H1 (cell line): ENCODE data around the gene HYDIN. TPM values are rescaled to one million over a fixed set of nuclear protein-coding genes. Genes with fewer than 3 reads are reported as not detected.
A peak's percentile ranks its signal among the peaks of the same experiment; 100 is the strongest.
"Not testable (repeated sequence)": the region's sequence is repeated elsewhere in the genome, so short reads cannot be mapped to it uniquely, and the experiment has no call there.

Source experiments
- CTCF ChIA-PET: fragments of 300-600 bp; sonication (Branson Sonifier 250); formaldehyde crosslinking; loops from one replicate; lab custom pipeline; 2021; ENCODE audit not compliant: partially characterized antibody; lab: Charles Lee
- POLR2A ChIA-PET: fragments of 300-600 bp; sonication (Branson Sonifier 250); formaldehyde crosslinking; loops from one replicate; lab custom pipeline; 2021; ENCODE audit warnings: inconsistent platforms; ENCODE audit not compliant: partially characterized antibody; lab: Charles Lee
- DNase-seq, 2 experiments: peaks; one replicate each; pipeline versions ENCODE4 v3.0.0 to v3.0.0-alpha.2; 2010 to 2022; ENCODE audit warnings: low spot score in 2 of 2, low read depth in 1 of 2, mixed read lengths in 1 of 2
- FAIRE-seq: peaks from 2 replicates; lab custom pipeline; 2011; peaks lifted over from hg19 to GRCh38; lab: Jason Lieb, UNC
- H2AFZ ChIP-seq: 2 replicates; pipeline ENCODE4 v1.8.1; 2012; ENCODE audit warnings: low read length, inconsistent platforms
- H2AK5ac ChIP-seq: 2 replicates; pipeline ENCODE4 v1.6.1; 2013; ENCODE audit warnings: low read depth, low read length
- H2BK120ac ChIP-seq: replicated peaks from 2 replicates; pipeline ENCODE3; 2013; ENCODE audit warnings: low read depth, low read length, inconsistent platforms
- H2BK12ac ChIP-seq: 2 replicates; pipeline ENCODE4 v1.6.1; 2013; ENCODE audit warnings: low read depth, low read length
- H2BK15ac ChIP-seq: 2 replicates; pipeline ENCODE4 v1.6.1; 2013; ENCODE audit warnings: low read length
- H2BK20ac ChIP-seq: 2 replicates; pipeline ENCODE4 v1.6.1; 2013; ENCODE audit warnings: low read length
- H2BK5ac ChIP-seq: 2 replicates; pipeline ENCODE4 v1.6.1; 2013; ENCODE audit warnings: low read depth, low read length
- H3K14ac ChIP-seq: 2 replicates; pipeline ENCODE4 v1.6.1; 2013; ENCODE audit warnings: inconsistent platforms; ENCODE audit not compliant: insufficient read length
- H3K18ac ChIP-seq: 2 replicates; pipeline ENCODE4 v1.6.1; 2013; ENCODE audit warnings: low read length; ENCODE audit errors: extremely low read depth
- H3K23ac ChIP-seq: 2 replicates; pipeline ENCODE4 v1.6.1; 2013; ENCODE audit warnings: inconsistent platforms; ENCODE audit not compliant: insufficient read length
- H3K23me2 ChIP-seq: 2 replicates; pipeline ENCODE4 v1.6.1; 2013; ENCODE audit warnings: low read depth, low read length
- H3K27ac ChIP-seq: 2 replicates; pipeline ENCODE4 v1.6.1; 2011; ENCODE audit warnings: low read depth, low read length, inconsistent platforms
- H3K27me3 ChIP-seq, 4 experiments: replicated peaks in 1 of 4; 1 replicate in 1 of 4; 2 replicates in 3 of 4; pipeline versions ENCODE4 v1.6.1 to v1.8.1; 2011 to 2013; ENCODE audit warnings: low read length in 3 of 4, mild to moderate bottlenecking in 3 of 4, inconsistent platforms in 2 of 4, mixed read lengths in 2 of 4, moderate library complexity in 1 of 4; ENCODE audit not compliant: control insufficient read depth in 3 of 4, insufficient read depth in 3 of 4; ENCODE audit errors: extremely low read depth in 1 of 4
- H3K36me3 ChIP-seq, 4 experiments: 2 replicates each; pipeline versions ENCODE4 v1.6.1 to v1.8.1; 2011 to 2013; ENCODE audit warnings: mild to moderate bottlenecking in 4 of 4, low read length in 3 of 4, moderate library complexity in 2 of 4, control low read depth in 1 of 4, inconsistent platforms in 1 of 4; ENCODE audit not compliant: insufficient read depth in 4 of 4, control insufficient read depth in 2 of 4
- H3K4ac ChIP-seq: replicated peaks from 2 replicates; pipeline ENCODE3; 2013; ENCODE audit warnings: low read length, low read depth, mixed read lengths, inconsistent platforms; ENCODE audit not compliant: insufficient read length
- H3K4me1 ChIP-seq, 4 experiments: replicated peaks in 1 of 4; 1 replicate in 1 of 4; 2 replicates in 3 of 4; pipeline versions ENCODE4 v1.6.1 to v1.8.1; 2011 to 2013; ENCODE audit warnings: low read length in 3 of 4, inconsistent platforms in 2 of 4, mixed read lengths in 1 of 4; ENCODE audit not compliant: insufficient read depth in 4 of 4, control insufficient read depth in 3 of 4
- H3K4me2 ChIP-seq, 2 experiments: 2 replicates each; pipeline versions ENCODE4 v1.6.1 to v1.8.1; 2011 to 2013; ENCODE audit warnings: low read depth in 2 of 2, low read length in 2 of 2, control low read depth in 1 of 2, inconsistent platforms in 1 of 2, mild to moderate bottlenecking in 1 of 2; ENCODE audit not compliant: insufficient read depth in 1 of 2
- H3K4me3 ChIP-seq, 4 experiments: fragments of 200-600, 300-600 bp in 1 of 4; sonication (generic), shearing (Covaris generic), sonication (Bioruptor Twin) in 1 of 4; 2 replicates each; pipeline versions ENCODE4 v1.5.1 to v1.8.1; 2011 to 2016; ENCODE audit warnings: low read length in 4 of 4, low read depth in 3 of 4, control low read depth in 2 of 4, inconsistent platforms in 2 of 4, mild to moderate bottlenecking in 2 of 4, mixed read lengths in 1 of 4, moderate library complexity in 1 of 4; ENCODE audit not compliant: insufficient read depth in 2 of 4; ENCODE audit errors: extremely low read depth in 1 of 4
- H3K56ac ChIP-seq: replicated peaks from 2 replicates; pipeline ENCODE3; 2013; ENCODE audit warnings: low read depth, mild to moderate bottlenecking, mixed read lengths, low read length, inconsistent platforms; ENCODE audit not compliant: insufficient read length
- H3K79me1 ChIP-seq: 2 replicates; pipeline ENCODE4 v1.6.1; 2013; ENCODE audit warnings: low read depth, low read length, control low read depth
- H3K79me2 ChIP-seq, 2 experiments: 2 replicates each; pipeline versions ENCODE4 v1.6.1 to v1.8.1; 2012 to 2013; ENCODE audit warnings: low read length in 2 of 2, mild to moderate bottlenecking in 2 of 2, inconsistent platforms in 1 of 2; ENCODE audit not compliant: insufficient read depth in 2 of 2, control insufficient read depth in 1 of 2
- H3K9ac ChIP-seq, 4 experiments: replicated peaks in 1 of 4; 1 replicate in 1 of 4; 2 replicates in 3 of 4; pipeline versions ENCODE4 v1.6.1 to v1.8.1; 2011 to 2013; ENCODE audit warnings: low read depth in 3 of 4, low read length in 3 of 4, control low read depth in 2 of 4, mild to moderate bottlenecking in 2 of 4, moderate library complexity in 2 of 4, inconsistent platforms in 1 of 4; ENCODE audit errors: extremely low read depth in 1 of 4
- H3K9me3 ChIP-seq, 2 experiments: 2 replicates each; pipeline versions ENCODE4 v1.6.1 to v1.8.1; 2012 to 2013; ENCODE audit warnings: mild to moderate bottlenecking in 2 of 2, moderate library complexity in 2 of 2, control low read depth in 1 of 2, inconsistent platforms in 1 of 2, low read depth in 1 of 2, low read length in 1 of 2, mixed read lengths in 1 of 2; ENCODE audit not compliant: insufficient read depth in 2 of 2
- H4K20me1 ChIP-seq, 2 experiments: replicated peaks in 1 of 2; 2 replicates each; pipeline versions ENCODE3 to v1.8.1; 2011 to 2013; ENCODE audit warnings: inconsistent platforms in 2 of 2, low read length in 2 of 2, mild to moderate bottlenecking in 1 of 2; ENCODE audit not compliant: insufficient read depth in 2 of 2, control insufficient read depth in 1 of 2
- H4K5ac ChIP-seq: 2 replicates; pipeline ENCODE4 v1.6.1; 2013; ENCODE audit warnings: low read length, low read depth, mixed read lengths, inconsistent platforms; ENCODE audit not compliant: insufficient read length
- H4K8ac ChIP-seq: 2 replicates; pipeline ENCODE4 v1.8.0; 2013; ENCODE audit warnings: mild to moderate bottlenecking, moderate library complexity, low read length, inconsistent platforms; ENCODE audit not compliant: insufficient read depth; ENCODE audit errors: extremely low read depth
- H4K91ac ChIP-seq: replicated peaks from 2 replicates; pipeline ENCODE3; 2013; ENCODE audit warnings: low read length, mixed read lengths, inconsistent platforms; ENCODE audit not compliant: insufficient read length
- WGBS, 2 experiments: shearing (Covaris generic) in 1 of 2; methylation state at CpG; one replicate each; pipeline versions ENCODE4 v1.1.6 to v1.1.7; 2013 to 2015; ENCODE audit warnings: low lambda C conversion rate in 2 of 2, mixed read lengths in 2 of 2, inconsistent platforms in 1 of 2, low coverage in 1 of 2, missing lambda C conversion rate in 1 of 2; ENCODE audit not compliant: insufficient replicate concordance in 2 of 2, insufficient coverage in 1 of 2, insufficient read length in 1 of 2; ENCODE audit errors: extremely low coverage in 1 of 2, missing lambda C conversion rate in 1 of 2; 5-methylcytosine and 5-hydroxymethylcytosine counted together
- polyA plus RNA-seq, 7 experiments: library from polyadenylated mRNA; depleted of rRNA in 3 of 7; stranded (reverse) in 5 of 7; unstranded in 2 of 7; fragments of >200 nt in 5 of 7; fragments of 200-250 nt in 2 of 7; gene quantifications; 1 replicate in 5 of 7; 2 replicates in 1 of 7; 4 replicates in 1 of 7; pipeline versions ENCODE4 v1.2.1 to v1.2.3, GENCODE V29; 2011 to 2013; ENCODE audit warnings: missing spikeins in 2 of 7, mixed read lengths in 2 of 7
- total RNA-seq: library from RNA; stranded (reverse); fragmentation: NEBNext Ultra II Directional; extraction: Animal tissue kit (Norgen Biotek cat#: 25700); gene quantifications from 2 replicates; pipeline ENCODE4 v1.2.1, GENCODE V29; 2021

The HYDIN gene
- total and polyA plus RNA-seq, 2 of the 8 experiments (the other 6 are each of a cell fraction or from before 2014, with no cell fraction given): 1.1 to 1.8 TPM

DNA sequence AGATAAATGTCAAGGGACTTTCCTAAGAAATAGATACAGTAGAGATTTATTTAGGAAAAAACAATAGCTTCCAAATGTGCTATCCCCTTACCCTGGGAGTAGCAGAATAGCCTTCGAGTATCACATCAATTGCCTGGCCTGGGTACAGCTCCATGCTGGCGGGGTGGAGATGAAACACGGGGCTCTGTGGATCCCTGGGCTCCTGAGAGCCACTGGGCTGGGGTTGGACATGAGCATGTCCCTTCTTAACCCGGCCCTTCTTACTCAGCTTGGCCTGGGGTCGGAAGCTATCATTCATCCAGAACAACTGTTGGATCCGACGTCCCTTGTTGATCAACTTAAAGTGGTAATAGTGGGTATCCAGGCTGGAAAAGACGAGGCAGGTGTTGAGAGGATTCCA lies 203.0 kb downstream of the HYDIN start:
- POLR2A ChIA-PET, H3K36me3 ChIP-seq, H4K91ac ChIP-seq, H3K27me3 ChIP-seq, H3K9ac ChIP-seq, H3K27ac ChIP-seq, H3K56ac ChIP-seq, H3K9me3 ChIP-seq, CTCF ChIA-PET, H3K4me3 ChIP-seq, H3K4me1 ChIP-seq, FAIRE-seq, H3K4me2 ChIP-seq, H2BK20ac ChIP-seq, H3K79me2 ChIP-seq, H2AK5ac ChIP-seq, H3K14ac ChIP-seq, H2AFZ ChIP-seq, H3K23me2 ChIP-seq, H2BK120ac ChIP-seq, H2BK12ac ChIP-seq, H4K5ac ChIP-seq, DNase-seq, H3K4ac ChIP-seq, H3K79me1 ChIP-seq, H4K8ac ChIP-seq, H3K18ac ChIP-seq, H2BK15ac ChIP-seq, H4K20me1 ChIP-seq, H3K23ac ChIP-seq: not testable (repeated sequence)
- no CpG with 5 or more reads among the region's 8 CpGs for WGBS, 2 experiments
- peak overlapping the region; percentile 78; the same call in 1 of the 2 replicates for H2BK5ac ChIP-seq

DNA sequence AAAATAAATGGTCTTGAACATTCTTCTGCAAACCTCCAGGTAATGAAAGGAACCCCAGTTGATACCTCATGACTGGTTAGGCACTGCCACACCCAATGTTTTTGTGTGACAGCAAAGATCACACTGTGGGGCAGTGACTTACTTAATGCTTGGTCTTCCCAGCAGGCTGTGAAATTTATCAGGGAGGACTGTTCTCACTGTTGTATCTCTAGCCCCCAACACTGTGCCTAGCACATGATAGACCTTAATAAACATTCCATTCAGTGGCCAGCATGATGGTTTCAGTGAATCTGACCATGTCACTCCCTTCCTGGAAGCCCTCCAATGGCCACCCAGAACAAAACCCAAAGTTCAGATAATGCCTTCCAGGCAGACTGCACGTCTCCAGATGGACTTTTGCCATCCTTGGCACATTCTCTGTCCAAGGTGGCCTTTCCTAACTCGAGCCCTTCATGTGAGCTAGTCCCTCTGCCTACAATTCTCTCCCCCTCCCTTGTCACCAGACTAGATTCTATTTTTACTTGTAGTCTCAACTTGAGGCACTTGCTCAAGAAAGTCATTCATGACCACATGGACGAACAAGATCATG lies 206.6 kb downstream of the HYDIN start:
- H2BK120ac ChIP-seq, DNase-seq, H3K79me2 ChIP-seq, H3K27ac ChIP-seq, H3K14ac ChIP-seq, CTCF ChIA-PET, H3K79me1 ChIP-seq, H3K23me2 ChIP-seq, H2BK12ac ChIP-seq, H3K56ac ChIP-seq, H2AK5ac ChIP-seq, H3K18ac ChIP-seq, H3K9ac ChIP-seq, H2AFZ ChIP-seq, H3K36me3 ChIP-seq, H3K27me3 ChIP-seq, H3K4me1 ChIP-seq, H2BK5ac ChIP-seq, H2BK20ac ChIP-seq, H3K4me3 ChIP-seq, H4K20me1 ChIP-seq, H2BK15ac ChIP-seq, H4K5ac ChIP-seq, FAIRE-seq, POLR2A ChIA-PET, H3K23ac ChIP-seq, H3K9me3 ChIP-seq, H3K4ac ChIP-seq, H3K4me2 ChIP-seq, H4K91ac ChIP-seq, H4K8ac ChIP-seq: not testable (repeated sequence)
- WGBS, 2 experiments: 83% methylated on average over 1 of the region's 3 CpGs; no CpG with 5 or more reads in 1 of the 2 experiments
